NCI-H1092 treated with DMSO at 0.1 percent for 48 hours (cell line): Measurements from ENCODE around the gene ZNF283.
A peak's percentile ranks its signal among the peaks of the same experiment; 100 is the strongest.

Source experiments
- DNase-seq: peaks from one replicate; lab custom pipeline; 2025; lab: John Stamatoyannopoulos, UW

ZNF283 gene

GRCh38 chr19:43826787-43827754 is at the start of gene ZNF283:
Gene ZNF283, plus strand, starts transcription at chr19:43827321. Its CDS starts 6,184 bp downstream, at chr19:43833505.
- DNase-seq = peak; percentile 80

GRCh38 chr19:43778651-43779050 is 48.5 kb upstream of the ZNF283 start:
- DNase-seq = peak; percentile 81

- DNase-seq = no peak
Observed at GRCh38 chr19:43779147-43779819, 47.8 kb upstream of the ZNF283 start.

GRCh38 chr19:43779820-43780219 is 47.3 kb upstream of the ZNF283 start:
- no peak for DNase-seq

GRCh38 chr19:43780706-43781525 is 46.2 kb upstream of the ZNF283 start, which contains the start of gene KCNN4:
Gene KCNN4, minus strand, starts transcription at chr19:43780973. Its CDS starts 112 bp downstream, at chr19:43780861.
- no peak for DNase-seq

GRCh38 chr19:43781630-43782310 is 45.4 kb upstream of the ZNF283 start:
- no peak for DNase-seq

GRCh38 chr19:43782311-43782660 is 44.8 kb upstream of the ZNF283 start:
- DNase-seq = no peak

GRCh38 chr19:43782689-43783231 is 44.4 kb upstream of the ZNF283 start:
- DNase-seq = no peak

GRCh38 chr19:43783636-43784035 is 43.5 kb upstream of the ZNF283 start:
- DNase-seq = no peak

- DNase-seq = no peak
Observed at GRCh38 chr19:43784241-43784980, 42.7 kb upstream of the ZNF283 start.

- DNase-seq = peak; percentile 55
Observed at GRCh38 chr19:43784981-43785808, 41.9 kb upstream of the ZNF283 start.

GRCh38 chr19:43786665-43787064 is 40.5 kb upstream of the ZNF283 start:
- no peak for DNase-seq

- DNase-seq = no peak
Observed at GRCh38 chr19:43789029-43789428, 38.1 kb upstream of the ZNF283 start.

GRCh38 chr19:43790587-43790986 is 36.5 kb upstream of the ZNF283 start:
- DNase-seq = no peak

GRCh38 chr19:43797118-43797517 is 30.0 kb upstream of the ZNF283 start:
- DNase-seq = no peak

GRCh38 chr19:43797556-43797955 is 29.6 kb upstream of the ZNF283 start:
- no peak for DNase-seq

GRCh38 chr19:43798026-43798545 is 29.0 kb upstream of the ZNF283 start:
- no peak for DNase-seq

GRCh38 chr19:43798546-43799409 is 28.3 kb upstream of the ZNF283 start:
- DNase-seq = peak; percentile 35
